Measurements from ENCODE around the gene RANBP1.

The RANBP1 gene

GRCh38 chr22:20107951-20108756 is 7.8 kb upstream of the RANBP1 start:
- ATAC-seq (replicated peaks), result no peak
- H3K4me1 Mint-ChIP-seq (ENCODE audit: low read depth in 2 of 2), result peaks cover 9 to 23% of the 10 kb centered on the region in 2 donors
- H3K27me3 Mint-ChIP-seq, result no peaks in the 10 kb centered on the region
- H3K36me3 Mint-ChIP-seq (ENCODE audit: insufficient read depth), result peaks cover 73% of the 10 kb centered on the region
- H3K9me3 Mint-ChIP-seq, result no peaks in the 10 kb centered on the region
- H3K4me3 Mint-ChIP-seq, result no peak overlapping the region
- no peak for DNase-seq
- H3K27ac Mint-ChIP-seq, result peak overlapping the region; percentile 22 to 89

DNA sequence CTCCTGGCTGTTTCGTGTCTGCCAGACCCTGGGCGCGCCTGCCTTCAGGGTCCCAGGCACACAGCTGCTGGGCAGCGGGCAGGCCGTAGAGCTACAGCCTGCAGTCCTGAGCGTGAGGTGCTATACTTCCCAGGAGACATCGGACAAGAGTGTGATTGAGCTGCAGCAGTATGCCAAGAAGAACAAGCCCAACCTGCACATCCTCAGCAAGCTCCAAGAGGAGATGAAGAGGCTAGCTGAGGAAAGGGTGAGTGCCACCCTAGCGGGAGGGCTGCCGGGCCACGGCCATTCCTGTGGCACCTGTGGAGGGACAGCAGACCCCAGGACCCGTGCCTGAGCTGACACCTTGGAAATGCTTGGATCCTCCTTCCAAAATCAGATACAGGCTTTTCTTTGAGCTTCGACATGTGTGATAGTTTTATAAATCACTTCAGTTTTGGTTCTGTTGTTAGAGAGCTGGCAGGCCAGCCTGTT is 7.1 kb upstream of the RANBP1 start:
- H3K36me3 Mint-ChIP-seq (ENCODE audit: insufficient read depth), result peaks cover 71% of the 10 kb centered on the region
- no peak overlapping the region for H3K4me3 Mint-ChIP-seq
- no peaks in the 10 kb centered on the region for H3K9me3 Mint-ChIP-seq
- H3K27ac Mint-ChIP-seq, result peak overlapping the region; percentile 22 to 73
- DNase-seq (no peak), ATAC-seq (replicated peaks) (no peak)
- peaks cover 7 to 21% of the 10 kb centered on the region in 2 donors for H3K4me1 Mint-ChIP-seq (ENCODE audit: low read depth in 2 of 2)
- H3K27me3 Mint-ChIP-seq, result no peaks in the 10 kb centered on the region

DNA sequence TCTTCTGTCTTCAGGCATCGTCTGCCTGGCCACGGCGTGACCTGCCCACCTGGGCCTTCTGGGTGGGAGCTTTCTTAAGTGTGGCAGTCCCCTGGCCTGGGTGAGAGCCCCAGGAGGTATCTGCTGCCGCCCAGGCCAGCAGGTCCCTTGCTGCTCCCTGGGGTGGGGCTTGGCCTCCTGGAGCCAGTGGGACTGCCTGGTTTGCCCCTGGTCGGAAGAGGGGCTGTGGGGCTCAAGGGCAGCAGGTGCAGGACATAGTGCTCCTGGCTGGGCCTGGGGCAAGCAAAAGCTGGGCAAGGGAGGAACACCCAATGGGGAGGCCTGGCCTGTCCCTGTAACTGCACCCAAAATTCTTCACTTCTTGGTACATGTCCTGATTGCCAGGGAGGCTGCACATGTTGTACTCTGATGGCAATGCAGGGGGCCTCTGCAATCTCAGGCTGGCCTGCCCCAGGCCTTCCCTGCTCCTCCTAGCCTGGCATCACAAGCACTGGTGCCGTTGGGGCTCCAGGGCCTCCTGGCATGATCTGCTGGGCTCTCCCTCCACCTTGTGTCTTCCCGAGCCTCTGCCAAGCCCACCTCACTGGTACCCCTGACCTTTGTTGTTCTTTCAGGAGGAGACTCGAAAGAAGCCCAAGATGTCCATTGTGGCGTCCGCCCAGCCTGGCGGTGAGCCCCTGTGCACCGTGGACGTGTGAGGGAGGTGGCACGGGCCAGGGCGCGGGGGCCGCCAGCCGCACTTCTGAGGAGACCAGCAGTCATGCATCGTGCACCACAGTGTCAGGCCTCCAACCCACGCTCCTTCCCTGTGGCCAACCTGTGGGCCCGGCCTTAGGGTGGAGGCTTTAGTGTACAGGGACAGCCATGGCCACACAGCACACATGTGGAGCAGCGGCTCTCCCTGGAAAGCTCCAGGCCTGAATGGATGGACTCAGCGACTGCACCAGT is 6.2 kb upstream of the RANBP1 start:
- H3K9me3 Mint-ChIP-seq, result no peaks in the 10 kb centered on the region
- H3K4me3 Mint-ChIP-seq, result no peak overlapping the region
- no peak for DNase-seq
- no peak for ATAC-seq (replicated peaks)
- H3K4me1 Mint-ChIP-seq (ENCODE audit: low read depth in 2 of 2), result peaks cover 7 to 27% of the 10 kb centered on the region in 2 donors
- H3K27ac Mint-ChIP-seq, result no peak overlapping the region
- H3K36me3 Mint-ChIP-seq (ENCODE audit: insufficient read depth), result peaks cover 70% of the 10 kb centered on the region
- H3K27me3 Mint-ChIP-seq, result no peaks in the 10 kb centered on the region

DNA sequence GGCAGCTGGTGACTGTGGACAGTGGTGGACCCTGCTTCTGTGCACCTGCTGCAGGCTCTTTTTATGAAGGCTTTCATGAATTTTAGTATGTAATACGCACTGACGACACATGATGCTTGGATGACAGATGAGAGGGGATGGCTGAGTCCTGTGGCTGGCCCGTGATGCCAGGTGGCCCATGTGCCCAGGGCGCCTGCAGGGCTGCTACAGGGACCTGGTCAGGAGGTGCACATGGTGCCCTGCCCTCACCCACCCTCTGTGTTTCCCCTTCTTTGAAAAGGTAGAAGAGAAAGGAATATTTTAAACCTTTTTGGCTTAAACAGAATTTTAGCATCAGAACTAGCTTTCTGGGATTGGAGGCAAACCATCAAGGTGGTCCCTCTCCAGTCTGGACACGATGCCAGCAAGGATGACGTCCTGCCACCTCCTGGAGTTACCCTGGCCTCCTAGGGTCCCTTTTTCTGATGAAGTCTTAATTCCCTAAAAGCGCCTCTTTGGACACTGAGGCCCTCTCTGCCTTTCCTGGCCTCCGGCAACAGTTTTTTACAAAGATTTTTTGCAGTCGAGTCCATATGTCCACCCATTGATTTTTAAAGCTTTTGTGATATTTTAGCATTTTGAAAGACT is 5.4 kb upstream of the RANBP1 start:
- Mint-ChIP-seq H3K4me3 (no peak overlapping the region), H3K27ac (no peak overlapping the region), H3K4me1 (ENCODE audit: low read depth in 2 of 2) (peaks cover 12 to 29% of the 10 kb centered on the region in 2 donors), H3K36me3 (ENCODE audit: insufficient read depth) (peaks cover 73% of the 10 kb centered on the region), H3K27me3 (no peaks in the 10 kb centered on the region), H3K9me3 (no peaks in the 10 kb centered on the region)
- ATAC-seq (replicated peaks), result no peak
- no peak for DNase-seq

GRCh38 chr22:20111045-20111688 is 4.7 kb upstream of the RANBP1 start:
- DNase-seq (no peak), ATAC-seq (replicated peaks) (peak; percentile 85)
- Mint-ChIP-seq H3K27me3 (no peaks in the 10 kb centered on the region), H3K36me3 (ENCODE audit: insufficient read depth) (peaks cover 73% of the 10 kb centered on the region), H3K9me3 (no peaks in the 10 kb centered on the region), H3K4me3 (no peak overlapping the region), H3K27ac (no peak overlapping the region), H3K4me1 (ENCODE audit: low read depth in 2 of 2) (peaks cover 13 to 29% of the 10 kb centered on the region in 2 donors)

DNA sequence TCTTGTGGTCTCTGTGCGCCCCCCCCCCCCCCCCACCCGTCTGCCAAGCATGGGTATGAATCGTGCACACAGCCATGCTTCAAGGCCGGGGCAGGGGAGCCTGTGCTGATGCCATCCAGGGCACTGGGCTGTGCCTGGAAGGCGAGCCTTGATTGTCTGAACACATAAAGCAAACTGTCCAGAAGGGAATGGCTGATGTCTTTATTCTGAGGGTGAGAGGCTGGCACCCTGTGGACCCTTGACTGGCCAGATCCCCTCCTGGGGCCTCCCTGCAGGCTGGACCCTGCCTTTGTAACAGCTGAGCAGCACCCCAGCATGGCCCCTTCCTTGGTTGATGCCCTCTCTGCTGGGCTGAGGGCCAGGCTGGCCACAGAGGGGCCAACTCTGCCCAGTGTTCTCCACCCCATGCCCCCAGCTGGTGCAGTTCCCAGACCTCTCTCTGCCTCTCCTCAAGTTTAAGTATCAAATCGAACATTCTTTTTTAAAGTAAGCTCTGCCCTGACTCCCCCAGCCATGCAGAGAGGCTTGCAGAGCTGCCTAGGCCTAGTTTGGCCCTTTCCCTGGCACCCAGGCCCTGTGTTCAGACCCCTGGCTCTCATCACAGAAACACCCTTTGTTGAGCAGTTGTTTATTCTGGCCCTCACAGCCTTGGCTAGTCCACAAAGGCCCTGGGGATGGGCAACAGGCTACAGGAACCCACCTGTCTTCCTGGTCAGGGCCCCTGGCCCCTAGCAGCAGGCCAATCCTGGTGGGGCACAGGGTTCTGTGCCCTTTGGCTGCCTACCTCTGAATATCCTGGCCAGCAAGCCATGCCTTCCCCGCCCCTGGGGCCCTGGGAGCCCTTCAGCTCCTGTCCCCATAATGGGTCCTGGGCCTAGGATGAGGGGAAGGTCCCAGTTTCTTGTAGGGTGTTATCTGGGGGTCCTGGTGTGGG is 3.9 kb upstream of the RANBP1 start:
- DNase-seq (no peak), ATAC-seq (replicated peaks) (no peak)
- Mint-ChIP-seq H3K27me3 (no peaks in the 10 kb centered on the region), H3K9me3 (no peaks in the 10 kb centered on the region), H3K27ac (peak overlapping the region; percentile 38 to 82), H3K4me3 (peak overlapping the region in 1 of 2 donors; percentile 47), H3K4me1 (ENCODE audit: low read depth in 2 of 2) (peaks cover 19 to 32% of the 10 kb centered on the region in 2 donors), H3K36me3 (ENCODE audit: insufficient read depth) (peaks cover 74% of the 10 kb centered on the region)

DNA sequence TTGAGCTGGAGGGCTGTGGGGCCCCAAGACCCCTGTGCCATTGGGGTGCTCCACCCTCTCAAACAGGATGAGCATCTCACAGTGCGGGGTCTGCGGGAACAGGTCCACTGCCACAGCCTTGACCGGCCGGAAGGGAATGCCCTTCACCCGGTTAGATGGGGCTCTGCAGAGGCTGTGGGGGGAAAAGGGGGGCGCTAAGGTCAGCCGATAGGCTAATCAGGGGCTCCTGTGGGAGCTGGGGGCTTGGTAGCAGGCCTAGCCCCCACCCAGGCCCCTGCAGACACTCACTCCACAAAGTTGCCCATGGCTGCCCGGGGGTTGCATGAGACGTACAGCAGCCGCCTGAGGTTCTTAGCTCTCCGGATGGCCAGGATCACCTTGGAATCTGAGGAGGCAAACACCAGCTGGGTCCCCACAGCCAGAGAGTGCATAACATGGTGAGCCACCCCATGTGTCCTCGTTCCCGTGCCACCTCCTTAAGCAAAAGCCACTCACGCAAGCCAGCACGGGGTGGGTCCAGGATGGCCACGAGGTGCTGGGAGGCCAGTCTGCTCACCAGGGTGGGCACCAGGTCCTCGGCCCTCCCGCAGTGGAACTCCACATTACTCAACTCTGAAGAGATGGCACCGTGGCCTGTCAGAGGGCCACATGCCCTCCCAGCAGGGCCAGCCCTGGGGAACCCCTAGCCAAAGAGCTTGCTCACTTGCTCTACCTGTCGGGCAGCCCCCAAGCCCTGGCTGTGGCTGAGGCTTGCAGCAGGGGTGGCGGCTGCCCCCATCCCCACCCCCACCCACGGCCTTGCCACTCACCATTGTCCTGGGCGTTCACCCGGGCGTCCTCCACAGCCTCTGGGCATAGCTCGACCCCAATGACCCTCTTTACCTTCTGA is 3.0 kb upstream of the RANBP1 start:
- Mint-ChIP-seq H3K9me3 (no peaks in the 10 kb centered on the region), H3K36me3 (ENCODE audit: insufficient read depth) (peaks cover 71% of the 10 kb centered on the region), H3K4me1 (ENCODE audit: low read depth in 2 of 2) (peaks cover 19 to 29% of the 10 kb centered on the region in 2 donors), H3K27ac (peak overlapping the region; percentile 10 to 82), H3K27me3 (no peaks in the 10 kb centered on the region), H3K4me3 (no peak overlapping the region)
- ATAC-seq (replicated peaks) (no peak), DNase-seq (no peak)

- Mint-ChIP-seq H3K4me3 (no peak overlapping the region), H3K27me3 (no peaks in the 10 kb centered on the region), H3K27ac (peak overlapping the region; percentile 10 to 83), H3K9me3 (no peaks in the 10 kb centered on the region), H3K4me1 (ENCODE audit: low read depth in 2 of 2) (peaks cover 20 to 30% of the 10 kb centered on the region in 2 donors), H3K36me3 (ENCODE audit: insufficient read depth) (peaks cover 70% of the 10 kb centered on the region)
- ATAC-seq (replicated peaks) (no peak), DNase-seq (no peak)
Observed at GRCh38 chr22:20113551-20114310, 2.2 kb upstream of the RANBP1 start.

DNA sequence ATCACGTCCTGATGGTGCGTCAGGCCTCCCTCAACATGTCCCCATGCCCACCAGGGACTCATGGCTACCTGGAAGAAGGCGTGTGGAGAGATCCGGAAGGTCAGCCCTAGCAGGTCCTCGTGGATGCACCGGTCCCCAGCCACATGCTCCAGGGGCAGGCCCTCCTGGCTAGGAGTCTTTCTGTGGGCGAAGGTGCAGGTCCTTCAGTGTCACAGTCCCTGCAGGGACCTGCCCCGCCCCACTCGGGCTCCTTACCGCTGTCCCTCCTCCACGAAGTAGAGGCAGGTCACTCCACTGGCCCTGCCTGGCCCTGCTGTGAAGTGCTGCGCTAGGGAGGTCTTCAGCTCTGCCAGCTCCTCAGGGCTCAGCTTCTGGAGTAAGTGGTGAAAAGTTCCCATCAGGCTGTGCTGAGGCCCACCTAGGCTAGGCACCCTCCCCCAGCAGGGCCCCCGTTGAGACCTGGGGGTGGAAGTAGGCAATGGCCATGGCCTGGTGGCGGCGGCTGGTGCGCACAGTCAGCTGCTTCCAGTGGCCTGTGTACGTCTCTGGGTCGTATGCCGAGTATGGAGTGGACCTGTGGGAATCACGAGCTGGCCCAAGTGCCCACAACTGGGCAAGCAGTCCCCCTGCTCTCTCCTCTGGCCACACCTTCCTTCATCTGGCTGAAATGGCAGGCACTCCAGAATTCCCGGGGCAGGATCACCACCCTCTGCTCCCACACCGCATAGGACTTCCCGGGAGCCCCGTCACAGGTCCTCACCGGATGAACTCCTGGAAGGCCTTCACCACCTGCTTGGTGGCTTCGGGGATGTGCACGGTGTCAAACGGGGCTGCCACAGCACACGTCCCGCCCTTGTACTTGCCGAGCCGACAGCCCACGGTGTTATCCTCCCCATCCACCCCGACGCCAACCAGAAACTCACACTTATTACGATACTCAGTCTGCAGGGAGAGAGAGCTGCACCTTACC is 1.1 kb upstream of the RANBP1 start:
- Mint-ChIP-seq H3K4me1 (ENCODE audit: low read depth in 2 of 2) (peaks cover 20 to 30% of the 10 kb centered on the region in 2 donors), H3K27me3 (no peaks in the 10 kb centered on the region), H3K4me3 (peak overlapping the region; percentile 49 to 86), H3K9me3 (no peaks in the 10 kb centered on the region), H3K27ac (peak overlapping the region; percentile 77 to 90), H3K36me3 (ENCODE audit: insufficient read depth) (peaks cover 70% of the 10 kb centered on the region)
- DNase-seq (no peak), ATAC-seq (replicated peaks) (no peak)

DNA sequence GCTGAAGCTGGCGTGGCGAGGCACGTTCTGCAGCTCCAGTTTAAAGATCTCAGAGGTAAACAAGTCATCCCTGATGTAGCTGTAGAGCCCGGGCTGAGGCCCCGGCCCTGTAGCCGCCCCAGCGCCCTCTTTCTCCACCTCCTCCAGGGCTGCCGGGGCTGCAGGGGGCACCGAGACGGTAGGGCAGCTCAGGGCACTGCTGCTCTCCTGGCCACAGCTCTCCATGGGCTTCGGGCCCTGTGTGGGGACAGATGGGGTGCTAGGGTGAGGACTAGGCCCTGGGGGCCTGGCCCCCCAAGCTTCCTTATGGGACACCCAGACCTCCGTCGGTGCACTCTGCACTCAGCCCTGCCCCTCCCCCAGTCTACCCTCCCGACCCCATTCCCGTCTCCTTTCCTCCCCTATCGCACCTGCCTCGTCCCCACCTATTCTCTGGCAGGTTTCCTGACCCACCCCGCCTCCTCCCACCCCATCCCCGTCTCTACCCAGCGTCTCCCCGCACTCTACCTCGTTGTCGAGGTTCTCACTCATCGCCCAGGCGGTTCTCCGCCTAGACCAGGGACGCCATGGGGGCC is 559 bp downstream of the RANBP1 start:
- Mint-ChIP-seq H3K27me3 (no peaks in the 10 kb centered on the region), H3K4me3 (peak overlapping the region; percentile 83 to 86), H3K4me1 (ENCODE audit: low read depth in 2 of 2) (peaks cover 20 to 30% of the 10 kb centered on the region in 2 donors), H3K27ac (peak overlapping the region; percentile 90 to 92), H3K36me3 (ENCODE audit: insufficient read depth) (peaks cover 56% of the 10 kb centered on the region), H3K9me3 (no peaks in the 10 kb centered on the region)
- no peak for DNase-seq
- no peak for ATAC-seq (replicated peaks)

Measured in effector memory CD8-positive, alpha-beta T cell (primary cell).